Measurements from ENCODE around the gene NDUFC1.

DNA sequence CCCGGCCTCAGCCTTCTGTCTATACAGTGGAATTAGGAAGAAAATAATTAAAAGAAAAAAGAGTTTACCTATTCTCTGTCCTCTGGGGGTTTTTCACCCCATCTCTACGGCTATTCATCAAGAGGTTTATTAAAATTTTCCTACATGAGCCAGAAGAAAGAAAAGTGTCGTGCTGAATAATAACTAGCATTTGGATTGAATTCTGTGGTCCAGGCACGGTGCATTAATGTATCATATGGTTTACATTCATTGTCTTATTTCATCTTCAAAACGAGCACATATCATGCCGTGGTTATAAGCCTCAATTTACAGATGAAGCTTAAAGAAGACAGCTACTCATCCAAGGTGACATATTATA lies 6.4 kb downstream of the NDUFC1 start:
- TF ChIP-seq HNF4G (IDR thresholded peaks at IDR 0.05) (no peak), GABPA (IDR thresholded peaks at IDR 0.05 in 1 of 2, conservative IDR thresholded peaks at IDR 0.05 in 1 of 2) (no peak)
- TF ChIP-seq, protein P1, sequence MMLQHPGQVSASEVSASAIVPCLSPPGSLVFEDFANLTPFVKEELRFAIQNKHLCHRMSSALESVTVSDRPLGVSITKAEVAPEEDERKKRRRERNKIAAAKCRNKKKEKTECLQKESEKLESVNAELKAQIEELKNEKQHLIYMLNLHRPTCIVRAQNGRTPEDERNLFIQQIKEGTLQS (IDR thresholded peaks at IDR 0.05) = no peak
- TF ChIP-seq, protein P2, sequence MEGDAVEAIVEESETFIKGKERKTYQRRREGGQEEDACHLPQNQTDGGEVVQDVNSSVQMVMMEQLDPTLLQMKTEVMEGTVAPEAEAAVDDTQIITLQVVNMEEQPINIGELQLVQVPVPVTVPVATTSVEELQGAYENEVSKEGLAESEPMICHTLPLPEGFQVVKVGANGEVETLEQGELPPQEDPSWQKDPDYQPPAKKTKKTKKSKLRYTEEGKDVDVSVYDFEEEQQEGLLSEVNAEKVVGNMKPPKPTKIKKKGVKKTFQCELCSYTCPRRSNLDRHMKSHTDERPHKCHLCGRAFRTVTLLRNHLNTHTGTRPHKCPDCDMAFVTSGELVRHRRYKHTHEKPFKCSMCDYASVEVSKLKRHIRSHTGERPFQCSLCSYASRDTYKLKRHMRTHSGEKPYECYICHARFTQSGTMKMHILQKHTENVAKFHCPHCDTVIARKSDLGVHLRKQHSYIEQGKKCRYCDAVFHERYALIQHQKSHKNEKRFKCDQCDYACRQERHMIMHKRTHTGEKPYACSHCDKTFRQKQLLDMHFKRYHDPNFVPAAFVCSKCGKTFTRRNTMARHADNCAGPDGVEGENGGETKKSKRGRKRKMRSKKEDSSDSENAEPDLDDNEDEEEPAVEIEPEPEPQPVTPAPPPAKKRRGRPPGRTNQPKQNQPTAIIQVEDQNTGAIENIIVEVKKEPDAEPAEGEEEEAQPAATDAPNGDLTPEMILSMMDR (IDR thresholded peaks at IDR 0.05; ENCODE audit: low read depth, low read length, missing input control) = no peak
- TF ChIP-seq, protein P3, sequence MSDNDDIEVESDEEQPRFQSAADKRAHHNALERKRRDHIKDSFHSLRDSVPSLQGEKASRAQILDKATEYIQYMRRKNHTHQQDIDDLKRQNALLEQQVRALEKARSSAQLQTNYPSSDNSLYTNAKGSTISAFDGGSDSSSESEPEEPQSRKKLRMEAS (IDR thresholded peaks at IDR 0.05) = no peak

Data from liver (tissue), 3 donors.